B cell (primary cell): ENCODE results near the gene COMMD7. TPM values are rescaled to one million over a fixed set of nuclear protein-coding genes. Genes with fewer than 3 reads are reported as not detected.

Source experiments
- ATAC-seq: fragments of 200-7000 bp; cut with Tn5 transposase; one replicate; pipeline ENCODE4 v1.10.0; 2021; ENCODE audit warnings: low read depth, mild to moderate bottlenecking, moderate number of reproducible peaks, moderate library complexity
- CTCF ChIA-PET: fragments of 350-600 bp; sonication (Branson Sonifier 250); formaldehyde crosslinking; loops from one replicate; lab custom pipeline; 2021; ENCODE audit warnings: antibody characterized with exemption, inconsistent platforms; lab: Charles Lee
- POLR2A ChIA-PET: fragments of 350-600 bp; sonication (Branson Sonifier 250); formaldehyde crosslinking; loops from one replicate; lab custom pipeline; 2021; ENCODE audit warnings: antibody characterized with exemption; lab: Charles Lee
- DNase-seq: peaks from one replicate; pipeline ENCODE4 v3.0.0; 2013
- H2AFZ ChIP-seq: 2 replicates; pipeline ENCODE4 v1.6.1; 2012; ENCODE audit warnings: mild to moderate bottlenecking, low read depth, low read length; ENCODE audit not compliant: insufficient read depth, poor library complexity, severe bottlenecking
- H3K27ac ChIP-seq, 2 donors: 1 replicate in 1 of 2; 2 replicates in 1 of 2; pipeline ENCODE4 v1.5.1; 2012 to 2013; ENCODE audit warnings: low read length in 2 of 2, mild to moderate bottlenecking in 2 of 2, moderate library complexity in 1 of 2
- H3K27me3 ChIP-seq, 4 experiments: fragments of 200-600 bp in 1 of 4; sonication (generic) in 1 of 4; replicated peaks in 1 of 4; 1 replicate in 2 of 4; 2 replicates in 2 of 4; pipeline versions ENCODE4 v1.6.1 to v1.7.0; 2013 to 2016; ENCODE audit warnings: low read length in 3 of 4, mild to moderate bottlenecking in 2 of 4, mixed read lengths in 1 of 4, moderate library complexity in 1 of 4; ENCODE audit not compliant: insufficient read depth in 4 of 4, control insufficient read depth in 3 of 4; ENCODE audit errors: control extremely low read depth in 1 of 4
- H3K36me3 ChIP-seq, 2 experiments: replicated peaks in 1 of 2; 1 replicate in 1 of 2; 2 replicates in 1 of 2; pipeline versions ENCODE4 v1.6.1 to v1.7.1; 2013; ENCODE audit warnings: low read length in 1 of 2; ENCODE audit not compliant: insufficient read depth in 2 of 2, control insufficient read depth in 1 of 2; ENCODE audit errors: control extremely low read depth in 1 of 2, extremely low read depth in 1 of 2
- H3K4me1 ChIP-seq, 2 donors: fragments of 200-600 bp in 1 of 2; sonication (generic) in 1 of 2; 1 replicate in 1 of 2; 2 replicates in 1 of 2; pipeline versions ENCODE4 v1.5.1 to v1.6.1; 2013 to 2017; ENCODE audit warnings: low read length in 2 of 2; ENCODE audit not compliant: control insufficient read depth in 2 of 2, insufficient read depth in 2 of 2
- H3K4me2 ChIP-seq: replicated peaks from 2 replicates; pipeline ENCODE3; 2012; ENCODE audit warnings: mild to moderate bottlenecking, low read depth, low read length; ENCODE audit not compliant: poor library complexity, severe bottlenecking
- H3K4me3 ChIP-seq, 5 experiments: fragments of 200-600 bp in 1 of 5; sonication (generic) in 1 of 5; 1 replicate in 3 of 5; 2 replicates in 2 of 5; pipeline versions ENCODE4 v1.5.1 to v1.7.0; 2011 to 2016; ENCODE audit warnings: low read length in 4 of 5, mild to moderate bottlenecking in 4 of 5, low read depth in 2 of 5, control low read depth in 1 of 5, moderate library complexity in 1 of 5; ENCODE audit not compliant: insufficient read depth in 1 of 5; ENCODE audit errors: control extremely low read depth in 1 of 5, extremely low read depth in 1 of 5
- H3K79me2 ChIP-seq: fragments of 200-600 bp; sonication (generic); one replicate; pipeline ENCODE4 v1.6.0; 2016; ENCODE audit warnings: low read length; ENCODE audit not compliant: control insufficient read depth, insufficient read depth
- H3K9ac ChIP-seq: fragments of 200-600 bp; sonication (generic); 2 replicates; pipeline ENCODE4 v1.6.1; 2017; ENCODE audit warnings: mild to moderate bottlenecking, low read length, moderate library complexity
- H3K9me3 ChIP-seq, 3 donors: one replicate each; pipeline versions ENCODE4 v1.6.1 to v1.7.1; 2013; ENCODE audit warnings: low read length in 2 of 3; ENCODE audit not compliant: control insufficient read depth in 2 of 3, insufficient read depth in 1 of 3; ENCODE audit errors: control extremely low read depth in 1 of 3
- H4K20me1 ChIP-seq: 2 replicates; pipeline ENCODE4 v1.6.0; 2012; ENCODE audit warnings: mild to moderate bottlenecking, low read length; ENCODE audit not compliant: insufficient read depth, control insufficient read depth, poor library complexity, severe bottlenecking
- H3K27ac Mint-ChIP-seq: one replicate; pipeline ENCODE4 v1.8.0; 2021; ENCODE audit warnings: mixed read lengths
- H3K27me3 Mint-ChIP-seq: one replicate; pipeline ENCODE4 v1.8.0; 2021; ENCODE audit warnings: mixed read lengths
- H3K4me1 Mint-ChIP-seq: one replicate; pipeline ENCODE4 v1.8.0; 2021; ENCODE audit warnings: mixed read lengths
- H3K4me3 Mint-ChIP-seq: one replicate; pipeline ENCODE4 v1.8.0; 2021; ENCODE audit warnings: mixed read lengths
- H3K9me3 Mint-ChIP-seq: one replicate; pipeline ENCODE4 v1.8.0; 2022; ENCODE audit warnings: mixed read lengths; ENCODE audit not compliant: insufficient read depth
- EZH2 ChIP-seq: IDR thresholded peaks from 2 replicates; pipeline ENCODE4 v1.6.1; 2012; ENCODE audit warnings: borderline replicate concordance, low read depth, mild to moderate bottlenecking, moderate library complexity, low read length; ENCODE audit not compliant: insufficient read depth, poor library complexity, severe bottlenecking
- WGBS: methylation state at CpG from one replicate; pipeline ENCODE4 v1.1.5; 2013; ENCODE audit warnings: missing lambda C conversion rate; ENCODE audit not compliant: insufficient coverage; 5-methylcytosine and 5-hydroxymethylcytosine counted together
- intact Hi-C: fragments of 100-400 bp; cut with micrococcal nuclease; formaldehyde crosslinking; loops from one replicate; pipeline ENCODE4 v1.10.0; 2022
- polyA plus RNA-seq: library from polyadenylated mRNA; depleted of rRNA; stranded (reverse); fragments of >200 nt; gene quantifications from 2 replicates; pipeline ENCODE4 v1.2.3, GENCODE V29; 2012
- total RNA-seq, 2 donors: library from RNA; stranded (reverse); fragments of 120-200 nt in 1 of 2; gene quantifications; 1 replicate in 1 of 2; 2 replicates in 1 of 2; pipeline versions ENCODE4 v1.2.3 to v1.2.4, GENCODE V29; 2013 to 2022
- TF ChIP-seq, protein P1 (sequence below): fragments of 200-600 bp; IDR thresholded peaks from one replicate; pipeline ENCODE4 v1.8.0; 2022; ENCODE audit warnings: antibody characterized with exemption, mild to moderate bottlenecking

COMMD7 gene
- total and polyA plus RNA-seq, 2 donors (not counting 1 experiment from before 2014, with no cell fraction given), result 24.5 to 34.9 TPM

DNA sequence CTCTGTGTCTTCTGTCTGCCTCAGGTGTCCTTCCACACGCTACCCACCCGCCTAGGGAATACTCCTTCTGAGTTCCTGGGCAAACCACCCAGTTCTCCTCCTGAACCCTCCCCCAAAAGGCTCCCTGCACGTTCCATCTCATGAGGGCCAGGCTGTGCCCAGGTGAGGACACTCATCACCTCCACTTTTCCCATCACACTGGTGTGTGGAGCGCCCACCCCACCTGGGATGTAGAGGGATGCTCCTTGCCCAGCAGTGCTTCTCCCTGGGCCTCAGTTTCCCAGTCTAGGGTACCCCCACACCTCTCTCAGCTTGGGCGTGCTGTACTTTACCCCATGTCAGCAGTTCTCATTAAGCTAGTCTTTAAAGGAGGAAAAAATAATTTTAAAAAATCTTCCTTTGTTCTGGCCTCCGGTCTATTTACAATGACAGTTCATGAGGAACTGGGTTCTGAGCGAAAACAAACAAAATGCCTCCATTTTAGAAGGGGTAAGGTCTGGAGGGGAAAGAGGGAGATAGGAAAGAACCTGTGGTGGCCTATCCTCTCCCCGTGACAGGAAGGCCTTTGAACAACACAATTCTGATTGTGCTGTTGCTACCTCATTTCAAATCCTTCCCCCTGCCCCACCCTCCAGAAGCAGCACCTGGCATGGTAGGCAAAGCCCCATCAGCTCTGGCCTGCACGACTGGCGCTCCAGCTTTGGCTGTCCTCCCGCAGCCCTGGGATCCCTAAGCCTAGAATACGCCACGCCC lies 67.9 kb downstream of the COMMD7 start:
- H3K27ac Mint-ChIP-seq, result no peak overlapping the region
- no peak overlapping the region for H3K4me2 ChIP-seq

More for the DNA sequence above, 67.9 kb downstream of the COMMD7 start:
- ChIA-PET POLR2A (no interaction called here), CTCF (interaction anchor here (0.6 to 6.8 kb wide), 7 partner anchors 9 to 171 kb away, joined by 3 to 138 read pairs (median 3); partner anchors contain the start of gene DNMT3B)
- Histone ChIP-seq H3K9ac (no peak overlapping the region), H3K27me3 (no peaks in the 10 kb centered on the region), H3K27ac (no peak overlapping the region), H2AFZ (no peak overlapping the region), H4K20me1 (no peaks in the 10 kb centered on the region), H3K4me3 (no peak overlapping the region), H3K9me3 (no peaks in the 10 kb centered on the region), H3K4me1 (peaks cover 23 to 26% of the 10 kb centered on the region in 2 donors), H3K79me2 (no peaks in the 10 kb centered on the region), H3K36me3 (no peaks in the 10 kb centered on the region)
- no peak overlapping the region for H3K4me3 Mint-ChIP-seq
- H3K4me1 Mint-ChIP-seq, result peaks cover 36% of the 10 kb centered on the region
- WGBS, result 93% methylated on average over 10 of the region's 13 CpGs
- no peak for TF ChIP-seq EZH2
- TF ChIP-seq, protein P1, sequence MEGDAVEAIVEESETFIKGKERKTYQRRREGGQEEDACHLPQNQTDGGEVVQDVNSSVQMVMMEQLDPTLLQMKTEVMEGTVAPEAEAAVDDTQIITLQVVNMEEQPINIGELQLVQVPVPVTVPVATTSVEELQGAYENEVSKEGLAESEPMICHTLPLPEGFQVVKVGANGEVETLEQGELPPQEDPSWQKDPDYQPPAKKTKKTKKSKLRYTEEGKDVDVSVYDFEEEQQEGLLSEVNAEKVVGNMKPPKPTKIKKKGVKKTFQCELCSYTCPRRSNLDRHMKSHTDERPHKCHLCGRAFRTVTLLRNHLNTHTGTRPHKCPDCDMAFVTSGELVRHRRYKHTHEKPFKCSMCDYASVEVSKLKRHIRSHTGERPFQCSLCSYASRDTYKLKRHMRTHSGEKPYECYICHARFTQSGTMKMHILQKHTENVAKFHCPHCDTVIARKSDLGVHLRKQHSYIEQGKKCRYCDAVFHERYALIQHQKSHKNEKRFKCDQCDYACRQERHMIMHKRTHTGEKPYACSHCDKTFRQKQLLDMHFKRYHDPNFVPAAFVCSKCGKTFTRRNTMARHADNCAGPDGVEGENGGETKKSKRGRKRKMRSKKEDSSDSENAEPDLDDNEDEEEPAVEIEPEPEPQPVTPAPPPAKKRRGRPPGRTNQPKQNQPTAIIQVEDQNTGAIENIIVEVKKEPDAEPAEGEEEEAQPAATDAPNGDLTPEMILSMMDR, result no peak
- no peak for DNase-seq
- H3K9me3 Mint-ChIP-seq, result no peaks in the 10 kb centered on the region
- ATAC-seq, result no peak
- intact Hi-C loops, result no loop called here
- no peaks in the 10 kb centered on the region for H3K27me3 Mint-ChIP-seq
